ENCODE results near the gene EGFL7.
"Not testable (repeated sequence)": the region's sequence is repeated elsewhere in the genome, so short reads cannot be mapped to it uniquely, and the experiment has no call there.

DNA sequence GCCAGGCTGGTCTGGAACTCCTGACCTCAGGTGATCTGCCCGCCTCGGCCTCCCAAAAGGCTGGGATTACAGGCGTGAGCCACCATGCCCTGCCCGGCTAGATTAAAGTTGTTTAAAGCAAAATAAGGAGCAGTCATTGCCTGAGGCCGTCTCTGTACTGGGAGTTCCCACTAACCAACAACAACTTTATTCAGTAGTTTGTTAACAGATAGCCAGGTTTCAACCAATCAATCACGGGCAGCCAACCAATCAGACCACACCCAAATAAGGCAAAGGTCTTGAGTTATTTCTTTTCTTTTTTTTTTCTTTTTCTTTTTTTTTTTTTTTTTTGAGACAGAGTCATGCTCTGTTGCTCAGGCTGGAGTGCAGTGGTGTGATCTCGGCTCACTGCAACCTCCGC is 42.0 kb downstream of the EGFL7 start:
- TF ChIP-seq SUZ12 (IDR thresholded peaks at IDR 0.05; ENCODE audit: extremely low read depth, insufficient read depth, insufficient read length); ZNF274 (IDR thresholded peaks at IDR 0.05; ENCODE audit: low read depth, low read length); YY1 (IDR thresholded peaks at IDR 0.05; ENCODE audit: insufficient read depth, insufficient read length): not testable (repeated sequence)

All from NT2/D1 (cell line).